ENCODE results near the gene TRIM46.
A peak's percentile ranks its signal among the peaks of the same experiment; 100 is the strongest.
"Not testable (repeated sequence)": the region's sequence is repeated elsewhere in the genome, so short reads cannot be mapped to it uniquely, and the experiment has no call there.

The TRIM46 gene

DNA sequence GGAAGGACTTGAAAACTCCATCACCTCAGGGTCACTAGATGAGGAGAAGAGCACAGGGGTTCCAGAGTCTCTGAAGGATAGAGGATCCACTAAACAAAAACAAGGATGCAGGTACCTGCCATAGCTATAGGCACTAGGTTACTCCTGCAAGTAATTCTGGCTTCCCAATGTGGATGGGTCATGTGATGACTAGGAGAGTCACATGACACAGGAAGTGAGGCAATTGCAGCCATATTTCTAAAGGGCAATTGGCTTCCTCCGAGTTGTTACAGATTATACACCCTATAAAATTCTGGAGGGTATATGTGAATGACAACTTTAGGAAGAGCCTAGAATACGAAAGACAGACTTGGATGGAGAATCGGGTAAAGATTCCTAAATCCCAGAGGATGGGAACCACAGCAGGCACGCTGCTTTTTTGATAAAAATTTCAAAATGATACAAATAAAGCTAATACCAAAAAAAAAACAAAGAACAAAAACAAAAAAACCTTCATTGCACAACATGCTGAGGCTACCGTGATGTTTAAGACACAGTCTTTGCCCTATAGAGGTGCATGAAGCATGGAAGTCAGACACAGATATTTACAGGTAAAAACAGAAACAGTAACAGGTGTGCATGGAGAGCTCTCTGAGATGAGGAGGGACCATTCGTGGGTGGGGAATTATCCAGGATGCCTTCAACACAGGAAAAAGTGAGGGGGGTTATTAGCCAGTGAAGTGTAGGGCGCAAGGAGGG lies 45.4 kb downstream of the TRIM46 start:
- in situ Hi-C loops (cut with MboI; ENCODE audit: low pct_unique_long_range_greater_than_20kb, low sequenced_read_pairs) = no loop called here
- DNase-seq = peak; percentile 29

DNA sequence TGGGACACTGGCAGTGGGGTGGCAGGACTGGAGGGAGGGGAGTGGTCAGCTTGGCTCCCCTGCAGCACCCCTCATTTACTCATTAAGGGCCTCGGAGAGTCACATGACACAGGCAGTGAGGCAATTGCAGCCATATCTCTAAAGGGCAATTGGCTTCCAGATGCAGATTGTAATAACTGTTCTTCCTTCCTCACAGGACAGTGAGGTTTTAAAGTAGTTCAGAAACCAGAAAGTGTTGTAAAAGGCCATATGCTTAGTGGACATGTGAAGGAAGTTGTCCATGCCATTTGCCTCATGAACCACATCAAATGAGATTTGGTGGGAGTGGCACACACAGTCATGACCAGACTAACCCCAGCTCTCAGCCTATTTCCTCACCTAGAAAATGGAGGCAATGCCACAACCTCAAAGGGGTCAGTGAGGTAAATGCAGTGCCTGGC lies 46.0 kb downstream of the TRIM46 start:
- DNase-seq = peak; percentile 55
- in situ Hi-C loops (cut with MboI; ENCODE audit: low pct_unique_long_range_greater_than_20kb, low sequenced_read_pairs) = no loop called here

DNA sequence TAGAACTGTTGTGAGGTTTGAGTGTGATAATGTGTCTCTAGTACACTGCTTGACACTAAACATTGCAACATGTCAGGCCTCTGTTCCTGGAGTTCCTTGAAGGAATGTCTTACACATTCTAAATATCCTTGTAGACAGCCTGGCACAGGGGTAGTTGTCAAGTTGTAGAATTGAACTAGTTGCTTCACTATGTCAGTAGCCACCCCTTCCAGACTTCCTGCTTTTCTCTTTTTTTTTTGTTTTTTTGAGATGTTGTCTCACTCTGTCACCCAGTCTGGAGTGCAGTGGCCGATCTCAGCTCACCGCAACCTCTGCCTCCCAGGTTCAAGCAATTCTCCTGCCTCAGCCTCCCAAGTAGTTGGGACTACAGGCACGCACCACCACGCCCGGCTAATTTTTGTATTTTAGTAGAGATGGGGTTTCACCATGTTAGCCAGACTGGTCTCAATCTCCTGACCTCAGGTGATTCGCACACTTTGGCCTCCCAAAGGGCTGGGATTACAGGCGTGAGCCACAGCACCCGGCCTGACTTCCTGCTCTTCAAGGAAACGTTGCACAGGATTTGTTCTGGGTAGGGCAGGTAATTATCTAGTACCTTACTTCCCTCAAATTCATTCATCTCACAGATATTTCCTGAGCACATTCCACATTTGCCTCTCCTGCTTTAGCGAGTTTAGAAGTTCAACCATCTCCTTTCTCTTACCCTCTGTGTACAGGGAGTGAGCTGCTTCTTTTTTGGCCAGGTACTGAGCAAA lies 46.7 kb downstream of the TRIM46 start:
- in situ Hi-C loops (cut with MboI; ENCODE audit: low pct_unique_long_range_greater_than_20kb, low sequenced_read_pairs); DNase-seq: not testable (repeated sequence)

DNA sequence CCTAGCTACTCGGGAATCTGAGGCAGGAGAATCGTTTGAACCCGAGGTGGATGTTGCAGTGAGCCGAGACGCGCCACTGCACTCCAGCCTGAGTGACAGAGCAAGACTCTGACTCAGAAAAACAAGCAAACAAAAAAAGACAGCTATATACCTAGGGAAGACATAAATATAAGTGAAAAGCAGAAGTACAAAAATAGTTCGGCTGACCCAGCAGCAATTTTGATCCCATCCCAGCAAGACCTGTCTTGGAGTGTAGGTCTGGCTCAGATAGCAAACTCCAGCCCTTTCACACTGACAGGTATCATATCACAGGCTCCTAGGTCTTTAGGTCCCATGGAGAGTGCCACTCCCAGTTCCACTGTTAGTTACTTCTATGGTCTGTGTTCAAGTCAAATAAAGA lies 49.4 kb downstream of the TRIM46 start:
- in situ Hi-C loops (cut with MboI; ENCODE audit: low pct_unique_long_range_greater_than_20kb, low sequenced_read_pairs) = no loop called here

DNA sequence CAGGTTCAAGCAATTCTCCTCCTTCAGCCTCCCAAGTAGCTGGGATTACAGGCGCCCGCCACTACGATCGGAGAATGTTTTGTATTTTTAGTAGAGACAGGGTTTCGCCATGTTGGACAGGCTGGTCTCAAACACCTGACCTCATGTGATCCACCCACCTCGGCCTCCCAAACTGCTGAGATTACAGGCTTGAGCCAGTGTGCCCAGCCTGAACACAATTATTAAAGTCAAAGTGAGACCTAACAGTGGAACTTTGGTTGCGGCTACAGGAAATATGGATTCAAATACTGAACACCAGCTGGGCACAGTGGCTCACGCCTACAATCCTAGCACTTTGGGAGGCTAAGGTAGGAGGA lies 51.7 kb downstream of the TRIM46 start:
- in situ Hi-C loops (cut with MboI; ENCODE audit: low pct_unique_long_range_greater_than_20kb, low sequenced_read_pairs) = not testable (repeated sequence)

More for the DNA sequence above, 49.4 kb downstream of the TRIM46 start:
- DNase-seq = peak; percentile 77

DNA sequence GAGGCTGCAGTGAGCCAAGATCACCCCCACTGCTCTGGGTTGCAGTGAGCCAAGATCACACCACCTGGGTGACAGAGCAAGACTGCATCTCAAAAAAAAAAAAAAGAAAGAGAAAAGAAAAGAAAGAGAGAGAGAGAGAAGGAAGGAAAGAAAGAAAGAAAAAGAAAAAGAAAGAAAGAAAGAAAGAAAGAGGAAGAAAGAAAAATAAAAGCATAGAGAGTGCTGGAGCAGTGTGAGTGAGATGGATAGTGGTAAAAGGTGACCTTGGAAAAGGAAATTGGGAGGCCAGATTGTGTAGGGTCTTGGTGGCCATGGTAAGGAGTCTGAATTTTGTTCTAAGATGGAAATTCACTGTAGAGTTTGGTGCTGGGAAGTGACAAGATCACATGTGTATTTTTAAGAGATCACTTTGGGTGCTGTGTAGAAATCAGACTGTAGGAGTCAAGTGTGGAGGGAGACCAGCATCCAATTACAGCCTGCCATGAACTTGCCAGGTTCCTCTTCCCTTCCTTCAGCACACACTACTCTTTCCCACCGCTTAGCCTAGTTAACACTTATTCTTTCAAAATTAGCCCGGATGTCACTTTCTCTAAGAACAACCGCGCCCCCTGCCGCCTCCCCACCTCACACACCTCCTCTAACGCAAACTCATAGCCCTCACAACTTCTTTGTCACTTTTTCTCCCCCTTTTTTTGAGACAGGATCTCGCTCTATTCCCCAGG lies 52.7 kb downstream of the TRIM46 start:
- peak; percentile 98 for DNase-seq
- in situ Hi-C loops (cut with MboI; ENCODE audit: low pct_unique_long_range_greater_than_20kb, low sequenced_read_pairs) = no loop called here

More for the DNA sequence above, 51.7 kb downstream of the TRIM46 start:
- DNase-seq = not testable (repeated sequence)

DNA sequence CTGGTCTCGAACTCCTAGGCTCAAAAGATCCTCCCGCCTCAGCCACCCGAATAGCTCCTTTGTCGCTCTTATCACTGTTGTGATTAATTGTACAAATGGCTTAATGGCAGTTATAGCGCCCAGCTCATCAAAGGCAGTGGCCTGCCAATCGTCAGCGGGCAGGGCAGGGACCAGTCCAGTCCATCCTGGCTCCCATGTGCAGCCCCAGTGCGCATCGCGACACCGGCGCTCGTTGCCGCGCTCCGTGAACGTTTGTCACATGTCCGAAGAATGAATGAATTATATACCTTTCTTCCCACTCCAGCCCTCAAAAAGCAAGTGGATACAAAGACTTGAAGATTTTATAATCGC lies 53.2 kb downstream of the TRIM46 start:
- in situ Hi-C loops (cut with MboI; ENCODE audit: low pct_unique_long_range_greater_than_20kb, low sequenced_read_pairs) = no loop called here
- no peak for DNase-seq

DNA sequence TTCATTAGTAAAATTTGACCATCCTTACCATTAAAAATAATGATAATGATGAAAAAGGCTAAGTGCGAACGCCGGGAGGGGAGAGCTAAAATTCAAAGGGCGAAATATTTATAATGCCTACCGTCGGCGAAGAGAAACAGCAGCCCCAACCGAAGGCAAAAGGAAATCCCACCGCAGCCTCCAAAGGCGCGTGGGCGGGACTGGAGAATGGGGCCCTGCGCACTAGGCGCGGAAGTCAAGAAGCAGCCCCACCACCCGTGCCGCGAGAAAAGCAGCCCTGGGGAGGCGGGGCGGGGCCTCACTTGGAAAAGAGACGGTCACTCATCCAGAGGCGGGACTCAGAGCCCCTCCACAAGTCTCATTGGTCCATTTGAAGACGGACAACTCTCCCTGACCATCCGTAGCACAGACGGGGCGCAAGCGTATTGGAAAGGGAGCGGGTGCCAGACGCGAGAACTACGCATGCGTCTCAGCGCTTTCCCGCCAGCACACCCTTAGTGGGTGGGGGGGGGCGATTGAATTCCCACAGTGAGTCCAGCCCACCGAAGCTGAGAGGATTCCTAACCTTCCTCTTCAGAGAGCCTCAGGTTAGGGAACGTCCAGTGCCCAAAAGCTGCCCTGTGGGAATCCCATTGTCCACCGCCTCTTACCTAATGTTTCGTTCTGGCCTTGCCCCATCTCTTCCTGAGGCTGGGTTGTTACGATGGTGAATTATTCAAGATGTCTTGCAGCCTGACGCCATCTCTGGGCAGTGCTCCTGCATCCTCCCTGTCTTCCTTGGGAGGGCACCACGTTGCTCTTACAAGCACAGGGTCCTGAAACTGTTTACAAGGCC lies 53.8 kb downstream of the TRIM46 start:
- in situ Hi-C loops (cut with MboI; ENCODE audit: low pct_unique_long_range_greater_than_20kb, low sequenced_read_pairs) = no loop called here
- DNase-seq = peak; percentile 99

DNA sequence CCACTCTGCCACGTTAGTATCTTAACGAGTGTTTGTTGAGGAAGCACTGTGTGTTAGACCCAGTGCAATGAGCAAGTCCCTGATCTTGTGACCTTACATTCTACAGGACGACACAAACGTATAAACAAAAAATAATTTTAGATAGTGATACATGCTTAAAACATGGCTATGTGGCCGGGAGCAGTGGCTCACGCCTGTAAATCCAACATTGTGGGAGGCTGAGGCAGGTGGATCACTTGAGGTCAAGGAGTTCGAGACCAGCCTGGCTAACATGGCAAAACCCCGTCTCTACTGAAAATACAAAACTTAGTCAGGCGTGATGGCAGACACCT lies 54.4 kb downstream of the TRIM46 start:
- DNase-seq = no peak
- in situ Hi-C loops (cut with MboI; ENCODE audit: low pct_unique_long_range_greater_than_20kb, low sequenced_read_pairs) = no loop called here

DNA sequence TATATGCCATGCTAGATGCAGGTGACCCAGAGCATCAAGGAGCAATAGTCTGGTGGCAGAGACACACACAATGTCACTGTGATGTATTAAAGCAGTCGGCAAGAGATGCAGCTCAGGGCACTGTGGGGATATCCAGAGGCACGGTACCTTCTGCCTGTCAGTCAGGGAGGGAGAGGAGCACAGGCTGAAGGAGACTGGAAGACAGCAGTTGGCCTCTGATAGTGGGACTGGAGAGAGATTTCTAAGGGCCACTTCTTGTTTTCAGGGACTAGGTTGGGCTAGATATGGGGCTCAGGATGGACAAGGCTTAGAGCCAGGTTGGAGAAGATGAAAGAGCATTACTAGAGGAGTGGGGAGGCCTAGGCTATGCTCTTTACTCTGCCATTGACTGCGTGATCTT lies 57.7 kb downstream of the TRIM46 start:
- DNase-seq; in situ Hi-C loops (cut with MboI; ENCODE audit: low pct_unique_long_range_greater_than_20kb, low sequenced_read_pairs): not testable (repeated sequence)

DNA sequence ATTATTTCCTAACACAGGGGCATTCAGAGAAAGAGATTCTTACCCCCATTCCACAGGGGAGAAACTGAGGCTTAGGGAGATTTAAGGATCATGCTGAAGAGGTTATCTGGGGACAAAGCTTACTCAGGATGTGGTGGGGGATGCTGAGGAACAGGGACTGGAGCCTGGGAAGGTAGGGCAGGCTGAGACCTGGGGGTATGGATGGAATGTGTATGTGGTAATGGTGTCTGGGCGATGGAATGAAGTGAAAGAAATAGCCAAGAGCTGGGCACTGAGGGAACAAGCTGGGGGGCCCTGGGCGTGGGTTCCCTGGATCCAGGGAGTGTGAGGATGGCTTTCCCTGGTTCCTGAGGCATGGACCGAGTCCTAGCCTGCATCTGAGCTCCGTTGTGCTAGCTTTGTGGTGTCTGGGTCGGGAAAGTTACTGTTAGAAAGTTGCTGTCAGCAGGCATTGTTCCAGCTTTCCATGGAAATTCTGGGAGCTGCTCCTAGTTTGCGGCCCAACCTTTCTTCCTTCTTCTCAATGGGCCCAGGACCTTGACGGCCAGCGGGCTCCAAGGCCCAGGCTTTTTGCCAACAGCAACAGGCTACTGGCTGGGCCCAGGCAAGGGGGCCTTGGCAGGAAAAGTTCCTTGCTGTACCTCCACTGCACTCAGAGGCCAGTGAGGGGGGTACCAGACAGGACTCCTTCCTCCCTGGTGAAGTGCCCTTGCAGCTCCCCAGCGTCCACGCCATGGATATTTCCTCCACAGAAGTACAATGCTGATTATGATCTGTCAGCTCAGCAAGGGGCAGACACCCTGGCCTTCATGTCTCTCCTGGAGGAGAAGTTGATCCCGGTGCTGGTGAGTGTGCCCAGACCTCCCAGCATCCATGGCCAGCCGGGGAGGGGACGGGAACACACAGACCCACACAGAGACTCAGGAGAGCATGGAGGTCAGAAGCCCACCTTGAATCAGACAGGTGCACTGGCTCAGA lies 58.6 kb downstream of the TRIM46 start:
- DNase-seq; in situ Hi-C loops (cut with MboI; ENCODE audit: low pct_unique_long_range_greater_than_20kb, low sequenced_read_pairs): not testable (repeated sequence)

DNA sequence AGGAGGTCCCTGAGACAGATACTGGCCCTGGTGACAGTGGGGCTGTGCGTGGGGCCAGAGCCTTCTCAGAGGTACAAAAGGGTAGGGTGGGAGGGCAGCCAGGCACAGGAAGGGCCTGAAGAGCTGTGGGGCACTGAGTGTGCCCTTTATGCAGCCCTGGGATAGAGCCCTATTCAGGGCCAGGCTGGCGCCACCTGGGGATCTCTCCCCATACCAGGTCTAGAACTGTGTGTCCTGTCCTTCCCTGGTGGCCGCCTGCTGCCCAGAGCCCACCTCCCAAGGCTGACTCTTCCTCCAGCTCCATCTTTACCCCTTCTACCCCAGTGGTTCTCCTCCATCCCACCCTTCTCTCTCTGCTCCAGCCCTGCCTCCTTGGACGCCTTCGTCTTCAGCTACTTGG lies 59.9 kb downstream of the TRIM46 start:
- in situ Hi-C loops (cut with MboI; ENCODE audit: low pct_unique_long_range_greater_than_20kb, low sequenced_read_pairs); DNase-seq: not testable (repeated sequence)

Measured in KBM-7 (cell line).